COLO668 (cell line): ENCODE data around the gene HES7.
"Not testable (repeated sequence)": the region's sequence is repeated elsewhere in the genome, so short reads cannot be mapped to it uniquely, and the experiment has no call there.

Source experiments
- DNase-seq: peaks from one replicate; lab custom pipeline; 2025; ENCODE audit not compliant: unreplicated experiment; lab: John Stamatoyannopoulos, UW

Gene HES7

GRCh38 chr17:8105957-8106398, 17.9 kb downstream of the HES7 start:
- DNase-seq, result no peak

GRCh38 chr17:8104911-8105310, 19.0 kb downstream of the HES7 start:
- no peak for DNase-seq

- no peak for DNase-seq
Observed at GRCh38 chr17:8103549-8103948, 20.4 kb downstream of the HES7 start.

DNA sequence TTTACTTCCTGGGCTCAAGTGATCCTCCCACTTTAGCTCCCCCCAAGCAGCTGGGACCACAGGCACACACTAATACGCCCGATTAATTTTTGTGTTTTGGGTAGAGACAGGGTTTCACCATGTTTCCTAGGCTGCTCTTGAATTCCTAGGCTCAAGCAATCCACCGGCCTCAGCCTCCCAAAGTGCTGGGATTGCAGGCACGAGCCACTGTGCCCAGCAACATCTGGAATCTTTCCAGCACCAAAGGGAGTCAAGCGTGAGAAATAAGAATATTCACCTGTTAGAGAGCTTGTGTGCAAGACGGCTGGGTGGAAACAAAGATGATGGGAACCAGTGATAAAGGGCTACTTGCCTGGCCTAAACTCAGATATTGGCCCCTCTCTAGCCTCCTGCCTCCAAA, 22.2 kb downstream of the HES7 start:
- no peak for DNase-seq

DNA sequence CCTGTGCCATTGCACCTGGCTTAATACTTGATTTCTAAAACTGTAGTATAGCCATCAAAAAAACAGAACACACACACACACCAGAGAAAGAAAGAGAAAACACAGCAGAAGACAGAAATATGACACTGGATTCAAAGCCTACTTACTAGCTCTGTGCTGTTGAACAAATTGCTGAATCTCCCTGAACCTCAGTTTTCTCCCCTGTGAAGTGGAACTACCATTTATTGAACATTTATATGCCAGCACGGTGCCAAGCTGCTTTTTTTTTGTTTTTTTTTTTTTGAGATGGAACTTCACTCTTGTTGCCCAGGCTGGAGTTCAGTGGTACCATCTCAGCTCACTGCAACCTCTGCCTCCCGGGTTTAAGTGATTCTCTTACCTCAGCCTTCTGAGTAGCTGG, 23.1 kb downstream of the HES7 start:
- no peak for DNase-seq

GRCh38 chr17:8100111-8100510, 23.8 kb downstream of the HES7 start:
- no peak for DNase-seq

DNA sequence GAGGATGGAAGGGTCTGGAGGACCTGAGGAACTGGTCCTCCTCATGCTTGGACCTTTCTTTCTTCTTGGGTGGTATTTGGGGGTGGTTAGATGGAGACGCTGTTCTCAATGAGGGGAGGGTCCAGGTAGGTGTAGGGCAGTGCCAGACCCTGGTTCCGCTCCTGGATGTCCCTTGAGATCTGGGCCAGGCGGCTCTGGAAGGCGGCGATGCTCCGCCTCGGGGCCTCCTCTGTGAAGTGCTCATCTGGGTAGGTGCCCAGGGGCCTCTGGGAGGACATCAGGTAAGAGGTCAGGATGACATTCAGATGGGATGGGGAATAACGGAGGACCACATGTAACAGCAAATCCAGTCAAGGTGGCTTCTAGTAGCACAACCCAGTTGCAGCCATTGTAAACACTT, 27.4 kb downstream of the HES7 start:
- DNase-seq, result no peak

- DNase-seq, result no peak
Observed at GRCh38 chr17:8095361-8095760, 28.5 kb downstream of the HES7 start.

GRCh38 chr17:8091033-8091687, 32.7 kb downstream of the HES7 start:
- DNase-seq, result no peak

DNA sequence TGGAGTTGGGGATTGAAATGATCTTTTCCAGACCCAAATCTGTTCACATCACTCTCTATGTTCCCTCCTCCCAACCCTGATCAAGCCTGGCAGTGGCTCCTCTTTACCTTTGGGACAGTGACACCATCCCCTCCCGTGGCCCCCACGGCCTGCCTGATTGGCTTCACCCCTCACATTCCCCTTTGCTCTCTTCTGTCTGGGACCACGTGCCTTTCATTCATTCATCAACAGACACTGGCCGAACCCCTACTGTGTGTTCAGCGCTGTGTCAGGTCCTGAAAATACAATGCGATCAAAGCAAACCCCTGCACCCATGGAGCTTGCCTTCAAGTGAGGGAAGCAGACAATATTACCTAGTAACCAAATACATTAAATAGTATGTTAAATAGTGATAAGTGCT, 34.2 kb downstream of the HES7 start:
- DNase-seq, result no peak

- DNase-seq, result no peak
Observed at GRCh38 chr17:8087952-8088230, 36.0 kb downstream of the HES7 start.

GRCh38 chr17:8087075-8087951, 36.6 kb downstream of the HES7 start, which contains the start of gene ALOX12B:
Gene ALOX12B, minus strand, starts transcription at chr17:8087716. Its CDS starts 274 bp downstream, at chr17:8087442.
- no peak for DNase-seq

DNA sequence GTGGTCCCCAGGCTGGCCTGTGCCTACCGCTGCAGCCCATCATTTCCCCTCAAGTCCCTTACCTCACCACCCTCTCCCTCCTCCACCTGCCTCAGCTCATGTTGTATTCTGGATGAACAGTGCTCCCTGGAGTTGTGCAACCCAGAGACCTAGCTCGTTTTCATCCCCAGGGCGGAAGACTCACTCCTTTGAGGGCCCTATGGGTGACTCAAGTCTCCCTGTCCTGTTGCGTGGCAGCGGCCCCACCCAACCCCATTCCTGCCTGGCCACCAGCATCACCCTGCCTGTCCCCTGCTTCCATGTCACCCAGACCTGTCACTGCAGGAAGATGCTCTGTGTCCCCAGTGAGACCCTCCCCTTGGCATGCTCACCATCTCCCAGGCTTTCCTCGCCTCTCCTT, 39.7 kb downstream of the HES7 start:
- no peak for DNase-seq

DNA sequence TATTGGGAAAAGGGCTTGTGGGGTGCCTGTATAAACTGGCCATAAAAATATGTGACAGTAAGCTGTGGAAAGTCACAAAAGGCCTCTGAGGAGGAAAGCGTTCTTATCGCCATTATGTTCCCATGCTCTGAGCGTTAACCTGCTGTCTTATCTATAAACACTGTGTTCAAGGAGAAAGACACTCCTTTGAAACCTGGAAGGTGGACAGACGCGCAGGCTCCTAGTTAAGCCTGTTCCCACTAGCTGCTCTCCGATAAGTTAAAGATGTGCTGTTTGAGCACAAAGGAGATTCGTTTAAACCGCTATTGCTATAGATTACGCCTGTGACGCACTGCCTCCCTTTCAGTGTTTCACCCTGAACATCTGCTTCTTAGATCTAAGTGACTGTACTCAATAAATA, 41.6 kb downstream of the HES7 start:
- no peak for DNase-seq

DNA sequence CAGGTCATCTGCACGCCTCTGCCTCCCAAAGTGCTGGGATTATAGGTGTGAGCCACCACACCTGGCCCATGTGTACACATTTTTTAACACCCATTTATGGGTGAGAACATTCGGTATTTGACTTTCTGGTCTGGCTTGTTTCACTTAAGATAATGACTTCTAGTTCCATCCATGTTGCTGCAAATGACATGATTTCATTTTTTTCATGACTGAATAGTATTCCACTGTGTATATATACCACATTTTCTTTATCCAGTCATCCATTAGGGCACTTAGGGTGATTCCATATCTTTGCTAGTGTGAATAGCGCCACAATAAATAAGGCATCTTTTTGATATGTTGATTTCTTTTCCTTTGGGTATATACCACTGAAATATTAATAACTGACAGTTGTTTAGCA, 42.0 kb downstream of the HES7 start:
- no peak for DNase-seq

DNA sequence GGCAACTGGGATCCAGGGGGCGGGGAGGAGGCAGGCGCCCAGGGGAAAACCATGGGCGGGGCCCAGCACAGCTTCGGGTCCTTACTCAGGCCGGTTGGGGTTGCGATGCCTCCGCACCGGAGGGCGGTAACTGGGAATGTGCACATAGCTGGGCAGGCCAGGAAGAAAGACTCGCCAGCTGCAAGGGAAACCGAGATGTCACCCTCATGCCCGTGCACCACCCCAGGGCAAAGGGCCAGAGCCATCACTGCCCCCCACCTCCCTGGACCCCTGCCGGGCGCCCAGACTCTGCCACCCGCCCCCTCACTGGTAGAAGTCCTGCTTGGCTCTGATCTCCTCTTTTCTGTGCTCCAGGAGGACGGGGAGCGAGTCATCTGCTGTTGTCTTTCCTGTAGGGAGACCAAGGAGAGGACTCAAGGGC, 43.1 kb downstream of the HES7 start:
- no peak for DNase-seq

- DNase-seq, result no peak
Observed at GRCh38 chr17:8080208-8080798, 43.6 kb downstream of the HES7 start.

DNA sequence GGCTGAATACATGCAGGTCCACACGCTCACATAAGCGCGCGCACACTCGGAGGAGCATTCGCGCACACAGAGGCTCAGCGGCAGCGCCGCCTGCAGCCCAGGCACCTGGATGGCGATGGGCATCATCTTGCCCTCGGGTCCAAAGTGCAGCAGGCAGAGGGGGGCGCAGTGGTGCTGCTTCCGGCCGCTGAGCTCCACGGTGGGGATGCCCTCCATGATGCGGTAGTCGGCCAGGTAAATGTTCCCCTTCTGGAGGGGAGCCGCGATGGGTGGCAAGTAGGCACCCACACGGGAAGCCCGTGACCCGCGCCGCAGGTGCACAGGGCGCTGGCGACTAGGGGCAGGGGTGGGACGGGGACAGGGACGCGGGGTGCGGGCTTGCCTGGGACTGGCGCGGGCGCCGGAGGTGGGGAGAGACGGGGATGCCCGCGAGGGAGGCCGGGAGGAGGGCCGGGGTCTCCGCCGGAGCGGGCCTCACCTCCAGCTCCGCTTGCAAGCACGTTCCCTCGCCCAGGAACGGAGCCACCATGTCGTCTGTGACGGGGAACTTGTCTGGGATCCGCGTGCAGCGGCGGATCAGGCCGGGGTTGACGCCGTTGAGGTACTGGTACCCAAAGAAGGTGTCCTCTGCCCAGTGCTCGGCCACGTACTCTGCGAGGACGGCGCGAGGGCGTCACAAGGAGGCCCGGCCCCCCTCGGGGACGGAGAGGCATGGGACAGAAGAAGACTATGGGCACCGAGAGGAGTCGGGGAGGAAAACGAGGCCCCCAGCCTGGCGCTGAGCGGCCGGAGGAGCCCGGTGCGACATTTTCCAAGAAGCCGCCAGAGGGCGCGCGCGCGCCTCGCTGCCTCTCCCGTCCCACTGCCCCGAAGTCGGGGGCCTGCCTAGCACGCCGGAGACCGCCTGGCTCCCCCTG, 44.4 kb downstream of the HES7 start:
- DNase-seq, result peak; percentile 53

DNA sequence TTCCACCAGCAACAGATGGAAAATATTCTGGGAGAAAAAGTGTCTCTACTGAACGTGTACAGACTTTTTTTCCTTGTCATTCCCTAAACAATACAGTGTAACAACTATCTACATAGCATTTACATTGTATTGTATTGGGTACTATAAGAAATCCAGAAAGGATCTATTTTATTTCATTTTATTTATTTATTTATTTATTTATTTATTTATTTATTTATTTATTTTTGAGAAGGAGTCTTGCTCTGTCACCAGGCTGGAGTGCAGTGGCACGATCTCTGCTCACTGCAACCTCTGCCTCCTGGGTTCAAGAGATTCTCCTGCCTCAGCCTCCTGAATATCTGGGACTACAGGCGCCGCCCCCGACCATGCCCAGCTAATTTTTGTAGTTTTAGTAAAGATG, 46.0 kb downstream of the HES7 start:
- DNase-seq, result not testable (repeated sequence)

- DNase-seq, result no peak
Observed at GRCh38 chr17:8076502-8077266, 47.2 kb downstream of the HES7 start.
